ENCODE data around the gene TCF20.

TCF20 gene

GRCh38 chr22:42277232-42277753, 6.8 kb upstream of the TCF20 start:
- H4K8ac ChIP-seq (ENCODE audit: low read length): no peak overlapping the region
- H3K23ac ChIP-seq (ENCODE audit: low read length in 2 of 2): no peak overlapping the region
- no peak for DNase-seq
- H3K4me2 ChIP-seq (ENCODE audit: low read length, poor library complexity, severe bottlenecking): no peak overlapping the region
- H2AK5ac ChIP-seq (ENCODE audit: low read length, severe bottlenecking): no peak overlapping the region
- H2BK12ac ChIP-seq (ENCODE audit: low read length in 2 of 2): no peak overlapping the region
- no peak overlapping the region for H4K91ac ChIP-seq (ENCODE audit: low read length)
- H3K9me3 ChIP-seq (ENCODE audit: control insufficient read depth, low read length): no peaks in the 10 kb centered on the region
- WGBS: 94% methylated on average over 4 of the region's 4 CpGs
- no peak overlapping the region for H2BK15ac ChIP-seq (ENCODE audit: low read depth, poor library complexity, severe bottlenecking)
- H3K27me3 ChIP-seq (ENCODE audit: control insufficient read depth in 1 of 2, insufficient read depth in 1 of 2, low read length in 2 of 2): peaks cover 22 to 52% of the 10 kb centered on the region in 2 experiments
- H2BK5ac ChIP-seq (ENCODE audit: low read depth, low read length, poor library complexity, severe bottlenecking): no peak overlapping the region
- no peaks in the 10 kb centered on the region for H3K79me1 ChIP-seq (replicated peaks; ENCODE audit: low read length, poor library complexity, severe bottlenecking)
- H3K18ac ChIP-seq (ENCODE audit: low read depth in 1 of 2, low read length in 2 of 2): no peak overlapping the region
- H3K14ac ChIP-seq (ENCODE audit: low read length in 2 of 2): no peak overlapping the region
- H3K4ac ChIP-seq (ENCODE audit: low read depth in 1 of 2, low read length in 2 of 2): no peak overlapping the region
- H3K9ac ChIP-seq (ENCODE audit: low read length): no peak overlapping the region
- peaks cover 4% of the 10 kb centered on the region for H3K4me1 ChIP-seq (ENCODE audit: control insufficient read depth, insufficient read depth, low read depth, low read length)
- H3K27ac ChIP-seq (ENCODE audit: low read length, poor library complexity, severe bottlenecking): no peak overlapping the region
- H3K36me3 ChIP-seq (ENCODE audit: control insufficient read depth in 1 of 2, insufficient read depth in 2 of 2, low read depth in 1 of 2, low read length in 2 of 2): no peaks in the 10 kb centered on the region
- no peak overlapping the region for H3K4me3 ChIP-seq (ENCODE audit: insufficient read depth in 1 of 2, low read depth in 1 of 2, low read length in 2 of 2)
- no peak overlapping the region for H2AFZ ChIP-seq (ENCODE audit: low read depth, low read length)
- no peak overlapping the region for H2BK120ac ChIP-seq (ENCODE audit: low read depth, low read length)

- no peak overlapping the region for H4K91ac ChIP-seq (ENCODE audit: low read length)
- H3K4me2 ChIP-seq (ENCODE audit: low read length, poor library complexity, severe bottlenecking): no peak overlapping the region
- H3K27ac ChIP-seq (ENCODE audit: low read length, poor library complexity, severe bottlenecking): no peak overlapping the region
- no peak overlapping the region for H2BK15ac ChIP-seq (ENCODE audit: low read depth, poor library complexity, severe bottlenecking)
- H3K4me3 ChIP-seq (ENCODE audit: insufficient read depth in 1 of 2, low read depth in 1 of 2, low read length in 2 of 2): no peak overlapping the region
- no peak overlapping the region for H4K8ac ChIP-seq (ENCODE audit: low read length)
- H2AFZ ChIP-seq (ENCODE audit: low read depth, low read length): no peak overlapping the region
- H2BK120ac ChIP-seq (ENCODE audit: low read depth, low read length): no peak overlapping the region
- 77% methylated on average over 5 of the region's 5 CpGs for WGBS
- no peaks in the 10 kb centered on the region for H3K79me1 ChIP-seq (replicated peaks; ENCODE audit: low read length, poor library complexity, severe bottlenecking)
- DNase-seq: no peak
- H3K14ac ChIP-seq (ENCODE audit: low read length in 2 of 2): no peak overlapping the region
- H3K9me3 ChIP-seq (ENCODE audit: control insufficient read depth, low read length): no peaks in the 10 kb centered on the region
- H3K9ac ChIP-seq (ENCODE audit: low read length): no peak overlapping the region
- H3K23ac ChIP-seq (ENCODE audit: low read length in 2 of 2): no peak overlapping the region
- no peak overlapping the region for H3K4ac ChIP-seq (ENCODE audit: low read depth in 1 of 2, low read length in 2 of 2)
- H2BK5ac ChIP-seq (ENCODE audit: low read depth, low read length, poor library complexity, severe bottlenecking): no peak overlapping the region
- no peaks in the 10 kb centered on the region for H3K36me3 ChIP-seq (ENCODE audit: control insufficient read depth in 1 of 2, insufficient read depth in 2 of 2, low read depth in 1 of 2, low read length in 2 of 2)
- H3K18ac ChIP-seq (ENCODE audit: low read depth in 1 of 2, low read length in 2 of 2): no peak overlapping the region
- H3K4me1 ChIP-seq (ENCODE audit: control insufficient read depth, insufficient read depth, low read depth, low read length): peaks cover 7% of the 10 kb centered on the region
- no peak overlapping the region for H2AK5ac ChIP-seq (ENCODE audit: low read length, severe bottlenecking)
- H2BK12ac ChIP-seq (ENCODE audit: low read length in 2 of 2): no peak overlapping the region
- peaks cover 8 to 39% of the 10 kb centered on the region in 2 experiments for H3K27me3 ChIP-seq (ENCODE audit: control insufficient read depth in 1 of 2, insufficient read depth in 1 of 2, low read length in 2 of 2)
These were observed 5.5 kb upstream of the TCF20 start for GRCh38 chr22:42275970-42276369.

DNA sequence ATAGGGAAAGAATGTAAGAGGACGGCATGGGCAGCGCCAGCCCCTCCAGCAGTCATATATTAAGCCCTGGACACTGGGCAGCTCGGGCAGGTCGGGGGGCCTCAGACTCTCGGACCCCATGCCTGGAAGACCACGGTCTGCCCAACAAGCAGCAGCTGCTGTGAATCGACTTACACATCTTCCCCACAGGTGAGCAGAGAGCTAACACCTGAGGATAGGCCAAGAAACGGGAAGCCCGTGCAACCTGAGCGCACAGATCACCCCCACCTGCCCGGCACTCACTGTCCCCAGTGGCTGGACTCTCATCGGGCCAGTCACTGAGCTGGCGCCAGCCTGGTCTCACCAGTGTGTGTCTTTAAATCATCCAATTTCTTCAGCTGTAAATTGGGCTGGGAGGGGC, 4.7 kb upstream of the TCF20 start:
- Histone ChIP-seq H2BK12ac (ENCODE audit: low read length in 2 of 2) (no peak overlapping the region), H3K27ac (ENCODE audit: low read length, poor library complexity, severe bottlenecking) (no peak overlapping the region), H2AFZ (ENCODE audit: low read depth, low read length) (no peak overlapping the region), H2BK5ac (ENCODE audit: low read depth, low read length, poor library complexity, severe bottlenecking) (no peak overlapping the region), H2BK15ac (ENCODE audit: low read depth, poor library complexity, severe bottlenecking) (no peak overlapping the region), H3K27me3 (ENCODE audit: control insufficient read depth in 1 of 2, insufficient read depth in 1 of 2, low read length in 2 of 2) (peaks cover 5 to 31% of the 10 kb centered on the region in 2 experiments), H3K18ac (ENCODE audit: low read depth in 1 of 2, low read length in 2 of 2) (no peak overlapping the region), H3K4me1 (ENCODE audit: control insufficient read depth, insufficient read depth, low read depth, low read length) (peaks cover 10% of the 10 kb centered on the region), H3K4ac (ENCODE audit: low read depth in 1 of 2, low read length in 2 of 2) (no peak overlapping the region), H3K79me1 (replicated peaks; ENCODE audit: low read length, poor library complexity, severe bottlenecking) (no peaks in the 10 kb centered on the region), H3K9me3 (ENCODE audit: control insufficient read depth, low read length) (no peaks in the 10 kb centered on the region), H2BK120ac (ENCODE audit: low read depth, low read length) (no peak overlapping the region), H3K4me3 (ENCODE audit: insufficient read depth in 1 of 2, low read depth in 1 of 2, low read length in 2 of 2) (no peak overlapping the region), H3K4me2 (ENCODE audit: low read length, poor library complexity, severe bottlenecking) (no peak overlapping the region), H4K91ac (ENCODE audit: low read length) (no peak overlapping the region), H2AK5ac (ENCODE audit: low read length, severe bottlenecking) (no peak overlapping the region), H3K9ac (ENCODE audit: low read length) (no peak overlapping the region), H3K36me3 (ENCODE audit: control insufficient read depth in 1 of 2, insufficient read depth in 2 of 2, low read depth in 1 of 2, low read length in 2 of 2) (no peaks in the 10 kb centered on the region), H3K23ac (ENCODE audit: low read length in 2 of 2) (no peak overlapping the region), H4K8ac (ENCODE audit: low read length) (no peak overlapping the region), H3K14ac (ENCODE audit: low read length in 2 of 2) (no peak overlapping the region)
- no peak for DNase-seq
- WGBS: 84% methylated on average over 13 of the region's 13 CpGs

- Histone ChIP-seq H2AFZ (ENCODE audit: low read depth, low read length) (peak overlapping the region; percentile 47), H3K18ac (ENCODE audit: low read depth in 1 of 2, low read length in 2 of 2) (no peak overlapping the region), H3K4ac (ENCODE audit: low read depth in 1 of 2, low read length in 2 of 2) (no peak overlapping the region), H3K9me3 (ENCODE audit: control insufficient read depth, low read length) (no peaks in the 10 kb centered on the region), H2BK120ac (ENCODE audit: low read depth, low read length) (no peak overlapping the region), H3K27me3 (ENCODE audit: control insufficient read depth in 1 of 2, insufficient read depth in 1 of 2, low read length in 2 of 2) (peaks cover 0 to 21% of the 10 kb centered on the region in 2 experiments), H2BK5ac (ENCODE audit: low read depth, low read length, poor library complexity, severe bottlenecking) (no peak overlapping the region), H3K4me2 (ENCODE audit: low read length, poor library complexity, severe bottlenecking) (no peak overlapping the region), H3K79me1 (replicated peaks; ENCODE audit: low read length, poor library complexity, severe bottlenecking) (no peaks in the 10 kb centered on the region), H2BK15ac (ENCODE audit: low read depth, poor library complexity, severe bottlenecking) (no peak overlapping the region), H3K4me1 (ENCODE audit: control insufficient read depth, insufficient read depth, low read depth, low read length) (peaks cover 10% of the 10 kb centered on the region), H4K91ac (ENCODE audit: low read length) (no peak overlapping the region), H2BK12ac (ENCODE audit: low read length in 2 of 2) (no peak overlapping the region), H3K14ac (ENCODE audit: low read length in 2 of 2) (no peak overlapping the region), H3K27ac (ENCODE audit: low read length, poor library complexity, severe bottlenecking) (no peak overlapping the region), H3K36me3 (ENCODE audit: control insufficient read depth in 1 of 2, insufficient read depth in 2 of 2, low read depth in 1 of 2, low read length in 2 of 2) (no peaks in the 10 kb centered on the region), H4K8ac (ENCODE audit: low read length) (no peak overlapping the region), H3K9ac (ENCODE audit: low read length) (no peak overlapping the region), H2AK5ac (ENCODE audit: low read length, severe bottlenecking) (no peak overlapping the region), H3K4me3 (ENCODE audit: insufficient read depth in 1 of 2, low read depth in 1 of 2, low read length in 2 of 2) (no peak overlapping the region), H3K23ac (ENCODE audit: low read length in 2 of 2) (no peak overlapping the region)
- 23% methylated on average over 13 of the region's 13 CpGs for WGBS
- peak; percentile 4 for DNase-seq
These were observed 3.5 kb upstream of the TCF20 start for GRCh38 chr22:42273855-42274451.

Measured in mesenchymal stem cell (in vitro differentiated cells and primary cell).